Measurements from ENCODE around the gene NRG2. TPM values are rescaled to one million over a fixed set of nuclear protein-coding genes. Genes with fewer than 3 reads are reported as not detected.

Gene NRG2
- total and polyA plus RNA-seq, 2 of the 4 experiments (the other 2 are of a cell fraction), result 0.18 TPM; not detected in 1

- Histone ChIP-seq H3K4me3 (ENCODE audit: insufficient read depth, low read depth, low read length) (no peak overlapping the region), H2AFZ (replicated peaks; ENCODE audit: low read length, poor library complexity) (no peak overlapping the region), H3K4me2 (ENCODE audit: low read depth, low read length) (no peak overlapping the region), H2BK20ac (ENCODE audit: low read depth, low read length) (no peak overlapping the region), H4K8ac (ENCODE audit: low read depth in 2 of 2, low read length in 2 of 2) (no peak overlapping the region), H3K9me1 (ENCODE audit: insufficient read depth, low read length) (0 out of 2 replicates have a peak, but pooled peaks cover 3% of the 10 kb centered on the region), H3K23ac (ENCODE audit: low read depth, low read length) (no peak overlapping the region), H3K27me3 (ENCODE audit: control insufficient read depth, insufficient read depth, low read length) (peaks cover 47% of the 10 kb centered on the region), H2BK15ac (ENCODE audit: low read depth, low read length) (no peak overlapping the region), H3K36me3 (ENCODE audit: control insufficient read depth, insufficient read depth, low read length) (no peaks in the 10 kb centered on the region), H2BK120ac (ENCODE audit: low read depth, low read length) (no peak overlapping the region), H3K79me1 (ENCODE audit: low read depth in 1 of 2, low read length in 2 of 2) (no peaks in the 10 kb centered on the region), H2AK5ac (ENCODE audit: low read depth, low read length) (no peak overlapping the region), H3K56ac (ENCODE audit: extremely low read depth, insufficient read depth, low read length) (no peak overlapping the region), H3K14ac (replicated peaks; ENCODE audit: low read depth, low read length) (no peak overlapping the region), H3K27ac (ENCODE audit: insufficient read depth, low read length) (no peak overlapping the region), H4K5ac (ENCODE audit: low read depth, low read length) (no peak overlapping the region), H3K4ac (ENCODE audit: low read depth, low read length) (no peak overlapping the region), H2AK9ac (replicated peaks; ENCODE audit: low read depth, low read length, poor library complexity) (no peak overlapping the region), H4K20me1 (ENCODE audit: insufficient read depth, low read length) (no peaks in the 10 kb centered on the region; the same call in 1 of the 2 replicates), H3K18ac (ENCODE audit: low read depth, low read length) (no peak overlapping the region), H2BK5ac (ENCODE audit: low read depth, low read length, poor library complexity, severe bottlenecking) (no peak overlapping the region), H4K91ac (ENCODE audit: insufficient read depth, low read depth, low read length) (no peak overlapping the region), H3K9me3 (ENCODE audit: control insufficient read depth, insufficient read depth, low read length) (no peaks in the 10 kb centered on the region), H3K4me1 (ENCODE audit: control insufficient read depth, insufficient read depth, low read length) (no peaks in the 10 kb centered on the region), H3K9ac (ENCODE audit: low read depth, low read length) (no peak overlapping the region)
- ChIA-PET POLR2A (ENCODE audit: unreplicated experiment) (no interaction called here), CTCF (no interaction called here)
- 24% methylated on average over 3 of the region's 7 CpGs; no CpG with 5 or more reads in 1 of the 2 experiments for WGBS, 2 experiments (ENCODE audit: extremely low coverage in 2 of 2, insufficient read length in 1 of 2)
- dilution Hi-C loops (cut with HindIII; ENCODE audit: low sequenced_read_pairs, unreplicated experiment), result no loop called here
- no peak for ATAC-seq (ENCODE audit: low read depth)
- no peak for TF ChIP-seq MAZ (IDR thresholded peaks at IDR 0.05; ENCODE audit: borderline replicate concordance, low read depth, low read length)
- no peak for TF ChIP-seq RCOR1 (IDR thresholded peaks at IDR 0.05; ENCODE audit: insufficient replicate concordance, low read length)
- no peak for TF ChIP-seq SMC3 (IDR thresholded peaks at IDR 0.05; ENCODE audit: low read depth, low read length)
- TF ChIP-seq BHLHE40 (IDR thresholded peaks at IDR 0.05; ENCODE audit: low read depth, low read length), result no peak
- no peak for TF ChIP-seq USF2 (IDR thresholded peaks at IDR 0.05; ENCODE audit: low read depth, low read length)
- no peak for TF ChIP-seq RFX5 (IDR thresholded peaks at IDR 0.05; ENCODE audit: low read depth, low read length)
- no peak for TF ChIP-seq CTCF (conservative IDR thresholded peaks at IDR 0.05; ENCODE audit: low read depth, low read length)
- no peak for TF ChIP-seq ELK1 (IDR thresholded peaks at IDR 0.05; ENCODE audit: borderline replicate concordance, low read depth, low read length)
- no peak for TF ChIP-seq FOS (IDR thresholded peaks at IDR 0.05; ENCODE audit: low read depth, low read length)
- TF ChIP-seq NFE2L2 (IDR thresholded peaks at IDR 0.05; ENCODE audit: low read depth, low read length), result no peak
- TF ChIP-seq MXI1 (IDR thresholded peaks at IDR 0.05; ENCODE audit: borderline replicate concordance, low read depth, low read length), result no peak
- TF ChIP-seq RAD21 (IDR thresholded peaks at IDR 0.05; ENCODE audit: low read length), result no peak
- TF ChIP-seq CEBPB (IDR thresholded peaks at IDR 0.05; ENCODE audit: low read depth, low read length), result no peak
- TF ChIP-seq POLR2A (IDR thresholded peaks at IDR 0.05; ENCODE audit: low read depth, low read length), result no peak
- TF ChIP-seq CHD1 (IDR thresholded peaks at IDR 0.05; ENCODE audit: low read depth, low read length), result no peak
- no peak for TF ChIP-seq MAFK (IDR thresholded peaks at IDR 0.05; ENCODE audit: low read depth, low read length)
- intact Hi-C loops (cut with micrococcal nuclease), result no loop called here
- in situ Hi-C loops (cut with MboI; ENCODE audit: low sequenced_read_pairs), result no loop called here
- no peak for DNase-seq
- no TSS peak for BruUV-seq (replicated peaks)
Observed at GRCh38 chr5:139954022-139954421, 89.1 kb downstream of the NRG2 start.

All from IMR-90 (cell line).